Mononuclear cell (primary cell): Measurements from ENCODE around the gene PRPF40B. TPM values are rescaled to one million over a fixed set of nuclear protein-coding genes. Genes with fewer than 3 reads are reported as not detected.

Experiments
- total RNA-seq: library from RNA; depleted of rRNA; stranded (reverse); fragments of >200 nt; gene quantifications from one replicate; pipeline ENCODE4 v1.2.3, GENCODE V29; 2012

PRPF40B gene
- total RNA-seq, 1 donor, result 0.84 TPM

Other genes with a start within 250 kb of the PRPF40B start
- gene KCNH3, start 84.5 kb upstream of the PRPF40B start, total RNA-seq, result 2.1 TPM
- 28.1 TPM for gene MCRS1, start 55.4 kb upstream of the PRPF40B start, total RNA-seq
- gene FAM186B, start 17.9 kb upstream of the PRPF40B start, total RNA-seq, result 0.84 TPM
- gene FMNL3, start 83.8 kb downstream of the PRPF40B start, total RNA-seq, result 19.8 TPM
- 288 TPM for gene TMBIM6, start 118.0 kb downstream of the PRPF40B start, total RNA-seq
- gene NCKAP5L, start 204.9 kb downstream of the PRPF40B start, total RNA-seq, result 13.7 TPM
- gene BCDIN3D, start 219.5 kb downstream of the PRPF40B start, total RNA-seq, result 4.7 TPM